ENCODE results near the gene SEC14L2. TPM values are rescaled to one million over a fixed set of nuclear protein-coding genes. Genes with fewer than 3 reads are reported as not detected.
A peak's percentile ranks its signal among the peaks of the same experiment; 100 is the strongest.

Gene SEC14L2
- total and polyA plus RNA-seq, 12 donors, result 0.78 to 7.7 (median 4.2) TPM

DNA sequence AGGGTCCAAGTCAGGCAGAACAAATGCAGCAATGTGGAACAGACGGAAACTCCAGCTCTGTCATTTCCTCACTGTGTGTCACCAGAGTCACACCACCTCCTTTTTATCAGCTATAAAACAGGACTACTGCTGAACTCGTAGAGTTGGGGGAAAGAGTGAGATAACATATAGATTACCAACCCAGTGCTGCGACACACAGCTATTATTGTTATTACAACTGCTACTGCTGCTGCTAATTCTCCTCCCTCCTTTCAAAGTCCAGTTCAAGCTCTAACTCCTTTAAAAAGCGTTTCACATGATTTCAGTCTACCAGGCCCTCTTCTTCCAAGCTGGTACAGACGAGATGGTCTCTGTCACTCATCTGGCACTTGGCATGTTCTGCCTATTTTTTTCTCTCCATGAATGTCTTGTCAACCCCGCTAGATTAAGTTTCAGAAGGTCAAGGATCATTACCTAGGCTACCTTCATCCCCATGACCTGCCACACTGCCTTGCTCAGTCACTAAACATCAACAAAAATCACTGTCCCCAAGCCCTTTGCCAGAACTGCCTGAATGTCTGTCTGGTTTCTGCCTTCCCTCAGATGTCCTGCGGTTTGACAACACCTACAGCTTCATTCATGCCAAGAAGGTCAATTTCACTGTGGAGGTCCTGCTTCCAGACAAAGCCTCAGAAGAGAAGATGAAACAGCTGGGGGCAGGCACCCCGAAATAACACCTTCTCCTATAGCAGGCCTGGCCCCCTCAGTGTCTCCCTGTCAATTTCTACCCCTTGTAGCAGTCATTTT, 25.1 kb downstream of the SEC14L2 start:
- TF ChIP-seq POLR2A (IDR thresholded peaks at IDR 0.05) (no peak), CTCF (IDR thresholded peaks at IDR 0.05) (no peak)
- intact Hi-C loops (cut with DNase I), result no loop called here
- peaks cover 0 to 29% of the 10 kb centered on the region in 2 donors for H3K36me3 ChIP-seq (replicated peaks in 1 of 2)
- peak overlapping the region; percentile 18 to 99 (median 96) for H3K27ac ChIP-seq
- DNase-seq, result no peak
- H3K4me1 ChIP-seq (replicated peaks in 1 of 2), result peaks cover 19 to 41% of the 10 kb centered on the region in 2 donors
- WGBS, 4 donors, result 79 to 80% (median 79%) methylated on average over 8 of the region's 8 CpGs
- no peaks in the 10 kb centered on the region for H3K9me3 ChIP-seq (replicated peaks in 1 of 3)
- H3K27me3 ChIP-seq, result no peaks in the 10 kb centered on the region
- H3K4me3 ChIP-seq, result no peak overlapping the region

DNA sequence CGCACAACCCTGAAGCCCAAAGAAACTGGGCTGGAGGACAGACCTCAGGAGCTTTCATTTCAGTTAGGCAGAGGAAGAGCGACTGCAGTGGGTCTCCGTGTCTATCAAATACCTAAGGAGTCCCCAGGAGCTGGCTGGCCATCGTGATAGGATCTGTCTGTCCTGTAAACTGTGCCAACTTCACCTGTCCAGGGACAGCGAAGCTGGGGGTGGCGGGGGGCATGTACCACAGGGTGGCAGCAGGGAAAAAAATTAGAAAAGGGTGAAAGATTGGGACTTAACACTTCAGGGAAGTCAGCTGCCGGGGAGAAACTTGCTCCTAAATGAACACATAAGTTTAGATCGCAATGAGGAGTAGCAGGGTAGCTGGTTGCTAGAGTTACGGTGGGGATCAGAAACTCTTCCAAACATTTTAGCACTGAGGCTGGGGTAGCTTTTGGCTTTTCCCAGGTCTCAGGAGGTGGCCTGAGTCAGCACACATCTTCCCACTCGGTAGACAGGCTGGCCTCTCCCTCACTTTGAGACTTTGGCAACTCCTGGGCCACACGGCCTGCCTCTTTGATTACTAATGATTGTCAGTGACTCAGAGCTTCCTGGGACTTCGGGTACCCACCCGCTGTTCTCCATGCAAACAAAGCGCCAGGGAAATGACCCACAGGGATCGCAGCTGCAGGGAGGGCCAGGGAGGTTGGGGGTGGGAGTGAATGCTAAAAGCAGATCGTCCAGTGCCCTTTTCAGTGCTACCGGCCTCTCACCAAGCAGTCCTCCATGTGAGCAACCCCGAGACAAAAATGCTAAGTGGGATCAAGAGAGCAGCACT, 25.9 kb downstream of the SEC14L2 start:
- 32 to 38% (median 34%) methylated on average over 17 to 18 of the region's 18 CpGs for WGBS, 4 donors
- H3K4me3 ChIP-seq, result peak overlapping the region in 3 of 4 donors; percentile 16 to 89 (median 62)
- TF ChIP-seq POLR2A (IDR thresholded peaks at IDR 0.05) (peak in 1 of 2 donors; percentile 78), CTCF (IDR thresholded peaks at IDR 0.05) (no peak)
- intact Hi-C loops (cut with DNase I), result no loop called here
- H3K27ac ChIP-seq, result peak overlapping the region; percentile 85 to 99 (median 96)
- peaks cover 0 to 22% of the 10 kb centered on the region in 2 donors for H3K36me3 ChIP-seq (replicated peaks in 1 of 2)
- H3K9me3 ChIP-seq (replicated peaks in 1 of 3), result no peaks in the 10 kb centered on the region
- peaks cover 19 to 41% of the 10 kb centered on the region in 2 donors for H3K4me1 ChIP-seq (replicated peaks in 1 of 2)
- peak; percentile 75 to 92 (median 89) for DNase-seq
- no peaks in the 10 kb centered on the region for H3K27me3 ChIP-seq

- H3K36me3 ChIP-seq (replicated peaks in 1 of 2), result peaks cover 0 to 15% of the 10 kb centered on the region in 2 donors
- peak overlapping the region; percentile 85 to 99 (median 96) for H3K27ac ChIP-seq
- WGBS, 4 donors, result 0 to 1% (median 0%) methylated on average over 10 to 45 of the region's 45 CpGs
- H3K9me3 ChIP-seq (replicated peaks in 1 of 3), result no peaks in the 10 kb centered on the region
- intact Hi-C loops (cut with DNase I), result no loop called here
- no peaks in the 10 kb centered on the region for H3K27me3 ChIP-seq
- TF ChIP-seq POLR2A (IDR thresholded peaks at IDR 0.05) (peak; percentile 83 to 91), CTCF (IDR thresholded peaks at IDR 0.05) (peak in 2 of 6 experiments; percentile 15 to 20)
- DNase-seq, result peak in 3 of 7 donors; percentile 50 to 78 (median 64)
- peaks cover 19 to 41% of the 10 kb centered on the region in 2 donors for H3K4me1 ChIP-seq (replicated peaks in 1 of 2)
- H3K4me3 ChIP-seq, result peak overlapping the region in 3 of 4 donors; percentile 16 to 89 (median 62)
Observed at GRCh38 chr22:30423301-30423958, 26.6 kb downstream of the SEC14L2 start.

Measured in adrenal gland (tissue), 12 donors.